ENCODE results near the gene PRKAA1.

GRCh38 chr5:40716590-40716989, 81.6 kb downstream of the PRKAA1 start:
- TF ChIP-seq CTCF (IDR thresholded peaks at IDR 0.05) (no peak), POLR2A (IDR thresholded peaks at IDR 0.05) (no peak), EP300 (IDR thresholded peaks at IDR 0.05) (no peak)

Measured in tibial nerve (tissue), 4 donors.